Measurements from ENCODE around the gene LSM7.

DNA sequence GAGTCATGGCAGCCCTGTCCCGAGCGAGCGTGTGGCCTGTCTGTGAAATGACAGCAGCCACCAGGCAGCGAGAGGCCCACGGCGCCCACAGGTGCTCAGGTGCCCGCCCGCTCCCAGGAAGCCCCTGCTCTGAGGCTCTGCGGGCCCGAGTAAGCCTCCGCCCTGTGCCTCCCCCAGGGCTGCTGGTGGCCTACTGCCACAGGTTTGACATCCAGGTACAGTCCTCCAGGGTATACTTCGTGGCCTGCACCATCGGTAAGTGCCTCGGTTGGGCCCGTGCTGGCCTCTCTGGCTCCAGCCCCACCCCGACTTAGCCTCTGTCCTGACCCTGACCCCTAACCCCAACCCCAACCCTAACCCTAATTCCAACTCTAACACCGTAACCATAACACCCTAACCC, 16.7 kb upstream of the LSM7 start:
- no peak for TF ChIP-seq POLR2A (IDR thresholded peaks at IDR 0.05; ENCODE audit: low read length)
- no peak for TF ChIP-seq GATA1 (IDR thresholded peaks at IDR 0.05; ENCODE audit: low read depth, low read length)

Measured in erythroblast (primary cell).